Omental fat pad (tissue), 4 donors: ENCODE results near the gene CCT7. TPM values are rescaled to one million over a fixed set of nuclear protein-coding genes. Genes with fewer than 3 reads are reported as not detected.

ENCODE experiments used
- ATAC-seq: fragments of 150-250 bp; one replicate; pipeline ENCODE4 v1.9.1; 2016; ENCODE audit warnings: mild to moderate bottlenecking, moderate library complexity; ENCODE audit not compliant: low FRiP score
- DNase-seq: peaks from one replicate; pipeline ENCODE4 v3.0.0-alpha.2; 2019; ENCODE audit warnings: low spot score
- total RNA-seq, 4 donors: library from RNA; depleted of rRNA; stranded (reverse); fragments of >200 nt; gene quantifications; one replicate each; pipeline ENCODE4 v1.1.0, GENCODE V29; 2016
- TF ChIP-seq, protein P1 (sequence below), 3 donors: fragments of 450-650 bp; IDR thresholded peaks; one replicate each; pipeline ENCODE4 v1.5.1; 2016 to 2017; ENCODE audit warnings: antibody characterized with exemption in 3 of 3, mild to moderate bottlenecking in 3 of 3, moderate library complexity in 2 of 3

The CCT7 gene
- total RNA-seq, 4 donors from 2014 or later = 187 to 208 (median 202) TPM

DNA sequence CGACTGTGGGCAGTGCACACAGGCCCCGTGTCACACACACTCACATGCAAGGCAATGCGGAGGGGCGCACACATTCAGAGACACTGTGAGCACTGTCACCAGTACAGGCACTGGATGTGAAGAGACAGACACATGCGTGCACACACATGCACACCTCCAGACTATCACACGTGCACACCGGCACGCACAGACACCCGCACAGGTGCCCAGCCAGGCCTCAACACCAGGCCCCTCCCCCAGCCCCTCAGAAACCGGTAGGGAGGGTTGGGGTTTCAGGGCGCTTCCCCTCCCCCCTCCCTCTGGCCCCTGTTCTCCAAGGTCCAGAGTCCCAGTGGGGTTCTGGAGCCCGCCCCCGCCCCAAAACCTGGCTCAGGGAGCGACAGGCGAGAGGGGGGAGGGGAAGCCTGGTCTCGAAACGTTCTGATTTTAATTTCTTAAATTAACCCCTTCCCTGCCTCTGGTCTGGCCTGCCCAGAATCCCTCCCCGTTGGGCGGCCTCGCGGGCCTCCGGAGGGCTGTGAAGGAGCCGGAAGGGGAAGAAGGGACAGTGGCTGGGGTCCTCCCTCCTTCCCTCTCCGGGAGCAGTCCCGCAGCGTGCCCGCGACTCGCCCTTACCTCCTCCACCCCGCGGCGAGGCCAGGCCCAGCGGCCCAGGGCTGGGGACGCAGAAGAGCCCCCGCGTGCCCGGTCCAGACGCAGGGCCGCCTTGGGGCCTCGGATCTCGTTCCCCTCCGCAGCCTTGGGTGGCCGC lies 49.6 kb downstream of the CCT7 start:
- peak; percentile 27 for ATAC-seq
- DNase-seq = no peak
- TF ChIP-seq, protein P1, sequence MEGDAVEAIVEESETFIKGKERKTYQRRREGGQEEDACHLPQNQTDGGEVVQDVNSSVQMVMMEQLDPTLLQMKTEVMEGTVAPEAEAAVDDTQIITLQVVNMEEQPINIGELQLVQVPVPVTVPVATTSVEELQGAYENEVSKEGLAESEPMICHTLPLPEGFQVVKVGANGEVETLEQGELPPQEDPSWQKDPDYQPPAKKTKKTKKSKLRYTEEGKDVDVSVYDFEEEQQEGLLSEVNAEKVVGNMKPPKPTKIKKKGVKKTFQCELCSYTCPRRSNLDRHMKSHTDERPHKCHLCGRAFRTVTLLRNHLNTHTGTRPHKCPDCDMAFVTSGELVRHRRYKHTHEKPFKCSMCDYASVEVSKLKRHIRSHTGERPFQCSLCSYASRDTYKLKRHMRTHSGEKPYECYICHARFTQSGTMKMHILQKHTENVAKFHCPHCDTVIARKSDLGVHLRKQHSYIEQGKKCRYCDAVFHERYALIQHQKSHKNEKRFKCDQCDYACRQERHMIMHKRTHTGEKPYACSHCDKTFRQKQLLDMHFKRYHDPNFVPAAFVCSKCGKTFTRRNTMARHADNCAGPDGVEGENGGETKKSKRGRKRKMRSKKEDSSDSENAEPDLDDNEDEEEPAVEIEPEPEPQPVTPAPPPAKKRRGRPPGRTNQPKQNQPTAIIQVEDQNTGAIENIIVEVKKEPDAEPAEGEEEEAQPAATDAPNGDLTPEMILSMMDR (IDR thresholded peaks at IDR 0.05) = no peak

DNA sequence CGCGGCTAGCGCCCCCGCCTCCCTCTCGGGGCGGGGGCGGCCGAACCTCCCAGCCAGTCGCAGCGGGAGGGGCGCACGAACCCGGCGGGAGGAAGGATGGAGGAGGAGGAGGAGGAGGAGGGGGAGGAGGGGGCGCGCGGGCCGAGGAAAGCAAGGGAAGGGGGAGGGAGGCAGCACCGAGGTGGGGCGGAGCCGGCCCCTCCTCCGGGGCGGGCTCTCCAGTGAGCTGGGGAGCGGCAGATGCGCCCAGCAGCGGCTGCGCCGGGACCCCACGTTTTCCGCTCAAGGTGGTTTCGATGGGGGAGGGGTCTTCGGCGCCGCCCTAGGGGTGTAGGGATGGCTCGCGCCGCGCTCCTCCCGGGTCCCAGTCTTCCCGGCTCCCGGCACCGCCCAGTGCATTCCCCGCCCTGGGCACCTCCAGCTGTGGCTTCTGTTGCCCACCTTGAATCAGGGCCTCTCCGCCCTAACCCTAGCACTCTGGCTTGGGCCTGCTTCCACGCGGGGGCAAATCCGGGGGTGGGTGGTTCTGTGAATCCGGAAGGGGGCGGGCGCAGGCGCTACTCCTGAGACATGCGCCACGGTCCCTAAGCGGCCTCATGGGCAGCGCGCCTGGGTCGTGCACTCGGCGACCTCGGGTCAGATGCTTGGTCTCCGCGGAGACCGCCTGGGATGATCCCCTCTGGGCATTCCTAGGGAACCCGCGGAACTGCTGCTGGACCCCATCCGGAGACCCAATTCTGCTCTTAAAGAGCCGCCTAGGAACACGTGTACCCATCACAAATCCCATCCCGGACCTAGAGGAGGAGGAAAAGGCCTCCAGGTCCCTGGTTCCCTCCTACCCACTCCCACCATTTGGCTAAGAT lies 50.4 kb downstream of the CCT7 start, which contains the start of gene FBXO41:
Gene FBXO41, minus strand, starts transcription at position 183 of the 863 bp plus-strand sequence. CDS start 14,848 bp downstream, outside the sequence.
- ATAC-seq (peak; percentile 65), DNase-seq (no peak)
- TF ChIP-seq, protein P1 (IDR thresholded peaks at IDR 0.05) = no peak

DNA sequence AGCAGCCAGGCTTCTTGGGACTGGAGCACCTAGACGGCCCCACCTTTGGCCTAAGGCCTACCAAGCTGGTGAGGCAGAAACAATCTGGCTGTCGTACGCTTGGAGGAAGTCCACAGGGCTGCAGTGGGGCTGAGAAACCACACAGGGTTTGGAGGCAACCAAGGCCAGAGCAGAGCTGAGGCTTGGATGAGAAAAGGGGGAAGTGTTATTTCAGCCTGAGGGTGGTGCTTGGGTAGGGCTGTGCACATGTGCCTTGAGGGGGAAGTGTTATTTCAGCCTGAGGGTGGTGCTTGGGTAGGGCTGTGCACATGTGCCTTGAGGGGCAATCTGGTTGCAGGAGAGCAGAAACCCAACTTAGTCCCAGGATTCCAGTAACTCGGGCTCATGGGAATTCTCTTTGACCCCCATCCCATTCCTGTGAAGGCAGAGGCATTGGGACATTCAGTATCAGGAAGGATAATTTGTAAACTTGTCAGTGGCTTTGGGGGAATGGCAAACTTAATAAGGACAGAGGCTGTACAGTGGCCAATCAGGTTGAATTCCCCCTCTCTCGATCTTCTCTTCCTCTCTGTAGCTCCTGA lies 51.1 kb downstream of the CCT7 start:
- no peak for DNase-seq
- TF ChIP-seq, protein P1 (IDR thresholded peaks at IDR 0.05) = no peak
- no peak for ATAC-seq

DNA sequence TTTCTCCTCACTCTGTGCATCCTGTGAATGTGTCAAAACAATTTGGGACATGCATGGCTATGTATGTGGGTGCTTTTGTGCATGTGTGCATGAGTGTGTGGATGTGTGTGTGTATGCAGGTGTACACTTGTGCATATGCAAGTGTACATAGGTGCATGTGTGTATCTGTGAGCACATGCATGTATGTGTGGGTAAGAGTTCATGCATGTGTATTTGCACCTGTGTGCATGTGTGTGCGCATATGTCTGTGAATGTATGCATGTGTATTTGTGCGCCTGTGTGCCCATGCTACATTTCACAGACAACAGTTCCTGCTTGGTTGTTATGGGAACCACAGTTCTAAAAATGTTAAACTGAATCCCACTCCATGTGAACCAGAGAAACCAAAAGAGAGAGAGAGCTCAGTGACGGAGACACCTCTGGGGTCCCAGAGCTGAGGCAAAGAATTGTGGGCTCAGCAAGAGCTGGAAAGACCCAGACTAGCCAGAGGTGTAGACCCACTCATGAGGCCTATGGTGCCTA lies 52.1 kb downstream of the CCT7 start:
- no peak for ATAC-seq

DNA sequence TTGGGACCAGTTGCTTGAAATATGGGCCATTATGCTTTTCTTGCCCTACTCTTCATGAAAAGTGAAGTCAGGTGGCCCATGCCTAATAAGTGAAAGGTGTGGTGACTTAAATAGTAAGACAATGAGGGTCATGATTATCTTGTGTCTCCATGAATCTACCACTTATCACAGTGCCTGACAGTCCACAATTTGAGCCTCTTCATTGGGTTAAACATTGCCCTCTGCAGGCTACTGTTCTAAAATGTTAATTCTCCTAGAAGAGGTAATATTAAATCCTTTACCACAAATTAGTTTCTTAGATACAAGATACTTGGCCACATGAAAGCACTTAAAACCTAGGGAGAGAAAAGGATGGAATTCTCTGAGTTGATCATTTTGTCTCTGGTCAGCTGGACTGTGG lies 55.2 kb downstream of the CCT7 start:
- TF ChIP-seq, protein P1 (IDR thresholded peaks at IDR 0.05) = no peak
- DNase-seq (no peak), ATAC-seq (no peak)

More for the DNA sequence above, 52.1 kb downstream of the CCT7 start:
- TF ChIP-seq, protein P1 (IDR thresholded peaks at IDR 0.05) = no peak
- DNase-seq = no peak

DNA sequence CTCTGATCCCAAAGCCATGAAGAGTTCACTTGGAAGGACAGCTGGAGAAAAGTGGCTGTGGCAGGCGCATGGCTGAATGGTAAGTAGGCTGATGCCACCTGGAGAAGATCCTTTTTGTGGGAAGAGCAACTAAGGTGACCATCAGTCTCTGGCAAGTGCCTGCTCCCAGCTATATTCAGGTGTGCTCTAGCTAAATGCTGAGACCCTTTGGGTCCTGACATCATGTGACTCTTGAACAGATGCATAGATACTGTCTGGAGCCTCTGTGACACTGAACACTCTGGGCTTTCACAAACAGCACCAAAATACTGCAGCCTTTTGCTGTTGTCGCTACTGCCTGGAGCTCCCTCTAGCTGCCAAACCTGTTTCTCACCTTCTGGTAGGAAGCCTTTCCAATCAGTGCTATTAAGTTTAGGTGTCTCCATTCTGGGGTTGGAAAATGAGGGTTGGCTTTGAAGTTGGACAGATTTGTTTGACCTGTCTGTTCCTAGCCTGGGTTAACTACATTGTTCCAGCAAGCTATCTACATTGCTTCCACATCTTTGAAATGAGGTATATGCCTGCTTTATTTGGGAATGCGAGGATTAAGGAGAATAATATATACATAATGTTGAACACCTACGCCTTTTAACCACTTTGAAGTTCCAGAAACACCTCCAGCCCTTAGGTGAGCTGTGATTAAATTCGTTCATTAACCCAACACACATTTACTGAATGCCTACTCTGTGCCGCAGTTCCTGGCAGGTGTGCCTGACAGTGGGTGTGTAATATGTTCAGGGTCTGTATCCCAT lies 56.1 kb downstream of the CCT7 start:
- ATAC-seq = no peak
- TF ChIP-seq, protein P1 (IDR thresholded peaks at IDR 0.05) = no peak
- DNase-seq = no peak
